ENCODE results near the gene OTUD1. TPM values are rescaled to one million over a fixed set of nuclear protein-coding genes. Genes with fewer than 3 reads are reported as not detected.

The OTUD1 gene
- total and polyA plus RNA-seq, 4 experiments from 2014 or later: 6.5 to 37.7 (median 26.8) TPM

DNA sequence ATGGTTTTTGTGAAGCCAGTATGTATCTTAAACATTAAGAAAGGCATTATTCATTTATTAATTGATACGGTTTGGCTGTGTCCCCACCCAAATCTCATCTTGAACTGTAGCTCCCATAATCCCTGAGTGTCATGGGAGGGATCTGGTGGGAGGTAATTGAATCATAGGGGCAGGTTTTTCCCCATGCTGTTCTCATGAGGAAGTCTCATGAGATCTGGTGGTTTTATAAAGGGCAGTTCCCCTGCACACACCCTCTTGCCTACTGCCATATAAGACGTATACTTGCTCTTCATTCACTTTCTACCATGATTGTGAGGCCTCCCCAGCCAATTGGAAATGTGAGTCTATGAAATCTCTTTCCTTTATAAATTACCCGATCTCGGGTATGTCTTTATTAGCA is 28.1 kb downstream of the OTUD1 start:
- H3K4me1 Mint-ChIP-seq: no peaks in the 10 kb centered on the region
- Histone ChIP-seq H3K27me3 (ENCODE audit: insufficient read depth, low read length) (no peaks in the 10 kb centered on the region), H3K4me3 (ENCODE audit: low read length in 2 of 2) (no peak overlapping the region), H3K4me1 (ENCODE audit: insufficient read depth, low read length) (no peaks in the 10 kb centered on the region), H3K36me3 (ENCODE audit: insufficient read depth, low read length) (no peaks in the 10 kb centered on the region), H3K27ac (ENCODE audit: low read depth, low read length) (no peak overlapping the region), H3K9me3 (ENCODE audit: control insufficient read depth in 1 of 2, low read length in 2 of 2) (no peaks in the 10 kb centered on the region)
- ChIA-PET CTCF (ENCODE audit: partially characterized antibody) (interaction anchor here (1.6 kb wide), 1 partner anchor 9 kb away, joined by 3 read pairs; no protein-coding TSS in a partner anchor), POLR2A (ENCODE audit: partially characterized antibody) (no interaction called here)
- DNase-seq: no peak
- H3K27me3 Mint-ChIP-seq: peaks cover 0 to 10% of the 10 kb centered on the region in 2 donors
- no peaks in the 10 kb centered on the region for H3K36me3 Mint-ChIP-seq
- H3K4me3 Mint-ChIP-seq: no peak overlapping the region
- peaks cover 0 to 2% (median 0%) of the 10 kb centered on the region in 8 donors for H3K9me3 Mint-ChIP-seq
- intact Hi-C loops (cut with micrococcal nuclease): no loop called here
- no peak overlapping the region for H3K27ac Mint-ChIP-seq

DNA sequence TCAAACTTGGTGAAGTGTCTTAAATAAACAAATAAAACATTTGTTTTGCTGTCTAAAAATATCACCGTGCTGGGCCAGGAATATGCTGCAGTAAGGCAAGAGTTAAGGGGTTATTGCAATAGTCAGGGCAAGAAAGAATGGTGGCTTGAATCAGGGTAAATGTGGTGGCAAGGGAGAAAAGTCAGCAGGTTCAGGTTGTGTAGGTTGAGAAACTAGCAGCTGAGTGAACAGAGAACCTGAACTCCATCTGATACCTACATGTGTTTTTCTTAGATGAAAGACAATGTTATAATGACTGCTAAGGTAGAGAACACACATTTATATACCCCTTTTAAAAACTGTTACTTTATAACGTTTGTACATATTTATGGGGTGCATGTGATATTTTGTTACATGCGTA is 28.7 kb downstream of the OTUD1 start:
- Mint-ChIP-seq H3K27me3 (peaks cover 0 to 10% of the 10 kb centered on the region in 2 donors), H3K4me1 (no peaks in the 10 kb centered on the region), H3K36me3 (no peaks in the 10 kb centered on the region), H3K4me3 (no peak overlapping the region), H3K27ac (no peak overlapping the region), H3K9me3 (peaks cover 0 to 2% (median 0%) of the 10 kb centered on the region in 8 donors)
- Histone ChIP-seq H3K27ac (ENCODE audit: low read depth, low read length) (no peak overlapping the region), H3K27me3 (ENCODE audit: insufficient read depth, low read length) (no peaks in the 10 kb centered on the region), H3K36me3 (ENCODE audit: insufficient read depth, low read length) (no peaks in the 10 kb centered on the region), H3K4me3 (ENCODE audit: low read length in 2 of 2) (no peak overlapping the region), H3K9me3 (ENCODE audit: control insufficient read depth in 1 of 2, low read length in 2 of 2) (no peaks in the 10 kb centered on the region), H3K4me1 (ENCODE audit: insufficient read depth, low read length) (no peaks in the 10 kb centered on the region)
- no peak for DNase-seq
- POLR2A ChIA-PET (ENCODE audit: partially characterized antibody): no interaction called here
- intact Hi-C loops (cut with micrococcal nuclease): no loop called here
- CTCF ChIA-PET (ENCODE audit: partially characterized antibody): interaction anchor here (1.6 kb wide), 1 partner anchor 10 kb away, joined by 3 read pairs; no protein-coding TSS in a partner anchor

DNA sequence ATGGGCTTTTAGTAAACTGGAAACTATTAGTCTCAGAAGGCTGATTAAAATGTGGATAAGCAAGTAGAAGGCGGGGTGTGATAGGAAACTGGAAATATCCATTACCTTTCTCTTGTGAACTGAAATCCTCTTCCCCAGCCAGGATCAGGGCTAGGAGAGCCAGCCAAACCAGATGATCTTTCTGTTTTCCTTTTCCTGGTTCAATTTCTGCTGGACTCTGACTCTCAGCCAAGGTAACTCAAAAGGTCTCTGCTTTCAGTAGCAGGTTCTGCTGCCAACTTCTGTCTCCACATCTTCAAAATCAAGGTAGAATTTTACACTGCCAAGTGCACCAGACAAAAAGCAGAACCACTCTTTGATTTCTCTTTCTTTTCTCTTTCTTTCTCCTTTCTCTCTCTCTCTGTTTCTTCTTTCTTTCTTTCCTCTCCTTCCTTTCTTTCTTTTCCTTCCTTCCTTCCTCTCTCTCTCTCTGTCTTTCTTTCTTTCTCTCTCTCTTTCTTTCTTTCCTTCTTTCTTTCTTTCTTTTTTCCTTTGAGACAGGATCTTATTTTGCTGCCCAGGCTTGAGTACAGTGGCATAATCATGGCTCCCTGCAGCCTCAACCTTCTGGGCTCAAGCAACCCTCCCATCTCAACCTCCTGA is 30.8 kb downstream of the OTUD1 start:
- DNase-seq: no peak
- peaks cover 0 to 2% (median 0%) of the 10 kb centered on the region in 8 donors for H3K9me3 Mint-ChIP-seq
- peaks cover 0 to 10% of the 10 kb centered on the region in 2 donors for H3K27me3 Mint-ChIP-seq
- Histone ChIP-seq H3K4me3 (ENCODE audit: low read length in 2 of 2) (no peak overlapping the region), H3K9me3 (ENCODE audit: control insufficient read depth in 1 of 2, low read length in 2 of 2) (no peaks in the 10 kb centered on the region), H3K27ac (ENCODE audit: low read depth, low read length) (no peak overlapping the region), H3K36me3 (ENCODE audit: insufficient read depth, low read length) (no peaks in the 10 kb centered on the region), H3K27me3 (ENCODE audit: insufficient read depth, low read length) (no peaks in the 10 kb centered on the region), H3K4me1 (ENCODE audit: insufficient read depth, low read length) (no peaks in the 10 kb centered on the region)
- no peak overlapping the region for H3K4me3 Mint-ChIP-seq
- ChIA-PET POLR2A (ENCODE audit: partially characterized antibody) (no interaction called here), CTCF (ENCODE audit: partially characterized antibody) (interaction anchor here (0.5 kb wide), 1 partner anchor 233 kb away, joined by 3 read pairs; no protein-coding TSS in a partner anchor)
- H3K27ac Mint-ChIP-seq: no peak overlapping the region
- no peaks in the 10 kb centered on the region for H3K36me3 Mint-ChIP-seq
- H3K4me1 Mint-ChIP-seq: no peaks in the 10 kb centered on the region
- intact Hi-C loops (cut with micrococcal nuclease): no loop called here

DNA sequence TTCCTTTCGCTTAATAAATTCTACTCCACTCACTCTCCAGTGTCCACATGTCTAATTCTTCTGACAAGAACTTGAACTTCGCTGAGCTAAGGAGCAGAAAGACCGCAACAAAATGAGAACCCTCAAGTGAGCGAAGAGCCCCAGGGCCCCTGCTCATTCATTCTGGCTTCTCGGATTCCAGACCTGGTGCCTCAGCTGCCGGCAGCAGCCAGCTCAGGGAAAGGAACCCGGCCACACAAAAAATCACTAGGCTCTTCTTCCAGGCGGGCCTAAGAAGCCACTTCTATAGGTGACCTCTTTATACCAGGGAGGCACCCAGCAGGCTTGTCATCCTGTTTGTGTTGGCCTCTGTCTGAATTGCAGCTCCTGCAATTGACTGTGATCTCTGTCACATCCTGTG is 33.3 kb downstream of the OTUD1 start:
- DNase-seq: no peak
- CTCF ChIA-PET (ENCODE audit: partially characterized antibody): no interaction called here

DNA sequence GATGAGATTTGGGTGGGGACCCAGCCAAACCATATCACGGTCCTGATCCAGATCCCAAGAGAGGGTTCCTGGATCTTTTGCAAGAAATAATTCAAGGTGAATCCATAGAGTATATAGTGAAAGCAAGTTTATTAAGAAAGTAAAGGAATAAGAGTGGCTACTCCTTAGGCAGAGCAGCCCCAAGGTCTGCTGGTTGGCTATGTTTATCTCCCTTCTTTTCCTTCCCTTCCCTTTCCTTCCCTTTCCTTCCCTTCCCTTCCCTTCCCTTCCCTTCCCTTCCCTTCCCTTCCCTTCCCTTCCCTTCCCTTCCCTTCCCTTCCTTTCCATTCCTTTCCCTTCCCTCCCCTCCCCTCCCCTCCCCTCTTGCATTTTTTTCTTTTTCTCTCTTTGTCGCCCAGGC is 35.2 kb downstream of the OTUD1 start:
- no peak for DNase-seq
- Mint-ChIP-seq H3K9me3 (no peaks in the 10 kb centered on the region), H3K36me3 (peaks cover 0 to 4% of the 10 kb centered on the region in 2 donors), H3K27me3 (peaks cover 0 to 6% of the 10 kb centered on the region in 2 donors), H3K27ac (no peak overlapping the region), H3K4me3 (no peak overlapping the region), H3K4me1 (no peaks in the 10 kb centered on the region)
- ChIA-PET POLR2A (ENCODE audit: partially characterized antibody) (no interaction called here), CTCF (ENCODE audit: partially characterized antibody) (no interaction called here)
- no peaks in the 10 kb centered on the region for H3K27me3 ChIP-seq (ENCODE audit: insufficient read depth, low read length)
- H3K9me3 ChIP-seq (ENCODE audit: control insufficient read depth in 1 of 2, low read length in 2 of 2): no peaks in the 10 kb centered on the region
- no peak overlapping the region for H3K27ac ChIP-seq (ENCODE audit: low read depth, low read length)
- H3K36me3 ChIP-seq (ENCODE audit: insufficient read depth, low read length): no peaks in the 10 kb centered on the region
- H3K4me1 ChIP-seq (ENCODE audit: insufficient read depth, low read length): no peaks in the 10 kb centered on the region
- no peak overlapping the region for H3K4me3 ChIP-seq (ENCODE audit: low read length in 2 of 2)
- intact Hi-C loops (cut with micrococcal nuclease): no loop called here

More for the DNA sequence above, 33.3 kb downstream of the OTUD1 start:
- POLR2A ChIA-PET (ENCODE audit: partially characterized antibody): no interaction called here
- H3K4me1 ChIP-seq (ENCODE audit: insufficient read depth, low read length): no peaks in the 10 kb centered on the region
- intact Hi-C loops (cut with micrococcal nuclease): no loop called here
- H3K36me3 ChIP-seq (ENCODE audit: insufficient read depth, low read length): no peaks in the 10 kb centered on the region
- Mint-ChIP-seq H3K4me1 (no peaks in the 10 kb centered on the region), H3K27ac (no peak overlapping the region), H3K4me3 (no peak overlapping the region), H3K9me3 (peaks cover 0 to 2% (median 0%) of the 10 kb centered on the region in 8 donors), H3K27me3 (peaks cover 0 to 10% of the 10 kb centered on the region in 2 donors), H3K36me3 (peaks cover 0 to 4% of the 10 kb centered on the region in 2 donors)
- H3K9me3 ChIP-seq (ENCODE audit: control insufficient read depth in 1 of 2, low read length in 2 of 2): no peaks in the 10 kb centered on the region
- H3K27me3 ChIP-seq (ENCODE audit: insufficient read depth, low read length): no peaks in the 10 kb centered on the region
- H3K27ac ChIP-seq (ENCODE audit: low read depth, low read length): no peak overlapping the region
- no peak overlapping the region for H3K4me3 ChIP-seq (ENCODE audit: low read length in 2 of 2)

DNA sequence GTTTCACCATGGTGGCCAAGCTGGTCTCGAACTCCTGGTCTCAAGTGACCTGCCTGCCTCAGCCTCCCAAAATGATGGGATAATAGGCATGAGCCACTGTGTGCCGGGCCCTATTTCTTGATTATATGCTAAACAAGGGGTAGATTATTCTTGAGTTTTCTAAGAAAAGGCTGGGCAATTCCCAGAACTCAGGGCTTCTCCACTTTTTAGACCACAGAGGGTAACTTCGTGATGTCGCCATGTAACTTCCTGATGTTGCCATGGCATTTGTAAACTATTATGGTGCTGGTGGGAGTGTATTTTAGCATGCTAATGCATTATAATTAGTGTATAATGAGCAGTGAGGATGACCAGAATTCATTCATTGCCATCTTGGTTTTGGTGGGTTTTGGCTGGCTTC is 35.8 kb downstream of the OTUD1 start:
- Mint-ChIP-seq H3K9me3 (no peaks in the 10 kb centered on the region), H3K4me3 (no peak overlapping the region)
- CTCF ChIA-PET (ENCODE audit: partially characterized antibody): no interaction called here

DNA sequence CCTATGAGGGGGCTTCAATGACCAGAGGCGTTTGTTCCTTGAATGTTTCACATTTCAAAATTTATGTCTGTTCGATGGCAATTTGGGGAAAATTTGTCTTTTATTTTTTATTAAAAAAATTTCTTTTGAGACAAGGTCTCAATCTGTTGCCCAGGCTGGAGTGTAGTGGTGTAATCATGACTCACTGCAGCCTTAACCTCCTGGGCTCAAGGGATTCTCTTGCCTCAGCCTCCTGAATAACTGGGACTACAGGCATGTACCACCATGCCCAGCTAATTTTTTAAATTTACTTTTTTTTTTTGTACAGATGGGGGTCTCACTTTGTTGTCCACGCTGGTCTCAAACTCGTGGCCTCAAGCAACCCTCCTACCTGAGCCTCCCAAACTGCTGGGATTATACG is 39.7 kb downstream of the OTUD1 start:
- Histone ChIP-seq H3K27me3 (ENCODE audit: insufficient read depth, low read length) (no peaks in the 10 kb centered on the region), H3K9me3 (ENCODE audit: control insufficient read depth in 1 of 2, low read length in 2 of 2) (no peaks in the 10 kb centered on the region), H3K27ac (ENCODE audit: low read depth, low read length) (no peak overlapping the region), H3K36me3 (ENCODE audit: insufficient read depth, low read length) (no peaks in the 10 kb centered on the region), H3K4me1 (ENCODE audit: insufficient read depth, low read length) (no peaks in the 10 kb centered on the region), H3K4me3 (ENCODE audit: low read length in 2 of 2) (no peak overlapping the region)
- H3K27ac Mint-ChIP-seq: no peak overlapping the region
- H3K27me3 Mint-ChIP-seq: peaks cover 0 to 8% of the 10 kb centered on the region in 2 donors
- CTCF ChIA-PET (ENCODE audit: partially characterized antibody): no interaction called here
- no peaks in the 10 kb centered on the region for H3K4me1 Mint-ChIP-seq
- peaks cover 0 to 4% of the 10 kb centered on the region in 2 donors for H3K36me3 Mint-ChIP-seq
- no peaks in the 10 kb centered on the region for H3K9me3 Mint-ChIP-seq
- no peak for DNase-seq
- POLR2A ChIA-PET (ENCODE audit: partially characterized antibody): no interaction called here
- no peak overlapping the region for H3K4me3 Mint-ChIP-seq
- intact Hi-C loops (cut with micrococcal nuclease): no loop called here

More for the DNA sequence above, 35.8 kb downstream of the OTUD1 start:
- H3K27ac Mint-ChIP-seq: no peak overlapping the region
- H3K36me3 Mint-ChIP-seq: peaks cover 0 to 4% of the 10 kb centered on the region in 2 donors
- no peak overlapping the region for H3K27ac ChIP-seq (ENCODE audit: low read depth, low read length)
- intact Hi-C loops (cut with micrococcal nuclease): no loop called here
- no peak overlapping the region for H3K4me3 ChIP-seq (ENCODE audit: low read length in 2 of 2)
- H3K4me1 ChIP-seq (ENCODE audit: insufficient read depth, low read length): no peaks in the 10 kb centered on the region
- DNase-seq: no peak
- no peaks in the 10 kb centered on the region for H3K9me3 ChIP-seq (ENCODE audit: control insufficient read depth in 1 of 2, low read length in 2 of 2)
- H3K27me3 ChIP-seq (ENCODE audit: insufficient read depth, low read length): no peaks in the 10 kb centered on the region
- peaks cover 0 to 6% of the 10 kb centered on the region in 2 donors for H3K27me3 Mint-ChIP-seq
- POLR2A ChIA-PET (ENCODE audit: partially characterized antibody): no interaction called here
- no peaks in the 10 kb centered on the region for H3K4me1 Mint-ChIP-seq
- H3K36me3 ChIP-seq (ENCODE audit: insufficient read depth, low read length): no peaks in the 10 kb centered on the region

Data from CD4-positive, alpha-beta memory T cell (primary cell).